Measurements from ENCODE around the gene PRICKLE2. TPM values are rescaled to one million over a fixed set of nuclear protein-coding genes. Genes with fewer than 3 reads are reported as not detected.

Gene PRICKLE2
- total and polyA plus RNA-seq, 10 of the 15 experiments (the other 5 are each of a cell fraction or from before 2014, with no cell fraction given), result 0.11 to 2.6 (median 0.69) TPM

GRCh38 chr3:64220161-64220914 is 4.9 kb downstream of the PRICKLE2 start:
- Histone ChIP-seq H3K79me2 (ENCODE audit: control insufficient read depth, insufficient read depth, low read length) (no peaks in the 10 kb centered on the region), H4K20me1 (ENCODE audit: control insufficient read depth, insufficient read depth) (no peaks in the 10 kb centered on the region), H2AFZ (ENCODE audit: control insufficient read depth, low read depth, low read length) (no peak overlapping the region), H3K27me3 (replicated peaks in 1 of 2; ENCODE audit: control insufficient read depth in 2 of 2, insufficient read depth in 2 of 2, low read length in 1 of 2) (no peaks in the 10 kb centered on the region; a peak in 1 of 4 replicates), H3K9ac (ENCODE audit: control insufficient read depth, insufficient read depth, low read length) (no peak overlapping the region), H3K4me2 (ENCODE audit: control insufficient read depth, insufficient read depth) (no peak overlapping the region), H3K27ac (ENCODE audit: control insufficient read depth, insufficient read depth) (no peak overlapping the region), H3K36me3 (ENCODE audit: control insufficient read depth in 2 of 2, insufficient read depth in 2 of 2, low read length in 1 of 2) (no peaks in the 10 kb centered on the region), H3K9me3 (replicated peaks; ENCODE audit: control insufficient read depth, insufficient read depth, low read length) (no peaks in the 10 kb centered on the region), H3K4me3 (no peak overlapping the region), H3K4me1 (ENCODE audit: control insufficient read depth, insufficient read depth, low read length) (no peaks in the 10 kb centered on the region)
- ChIA-PET SMC1A (ENCODE audit: uncharacterized antibody, unreplicated experiment) (interaction anchor here (0.7 to 3.4 kb wide), 21 partner anchors 13 to 243 kb away, joined by 3 to 15 read pairs (median 4); no protein-coding TSS in a partner anchor), RAD21 (ENCODE audit: unreplicated experiment) (interaction anchor here (1.0 to 2.7 kb wide), 8 partner anchors 32 to 264 kb away, joined by 3 to 7 read pairs (median 3); no protein-coding TSS in a partner anchor), CTCF (interaction anchor here (0.6 to 3.2 kb wide), 11 partner anchors 12 to 265 kb away, joined by 3 to 16 read pairs (median 3); no protein-coding TSS in a partner anchor), POLR2A (interaction anchor here (0.5 to 1.4 kb wide), 3 partner anchors 12 to 27 kb away, joined by 3 to 4 read pairs (median 3); no protein-coding TSS in a partner anchor)
- no TSS peak for BruUV-seq (replicated peaks)
- FAIRE-seq (no peak), DNase-seq (ENCODE audit: low read depth, low spot score) (no peak), ATAC-seq (no peak)
- WGBS (ENCODE audit: insufficient coverage, insufficient replicate concordance, low lambda C conversion rate, missing lambda C conversion rate), result 14% methylated on average over 8 of the region's 8 CpGs
- intact Hi-C loops (cut with micrococcal nuclease; ENCODE audit: unreplicated experiment), result loop anchor here (10.0 kb wide), 1 partner anchor 186 kb away; no protein-coding TSS in a partner anchor
- in situ Hi-C loops (cut with MboI), result no loop called here
- TF ChIP-seq BACH1 (IDR thresholded peaks at IDR 0.05; ENCODE audit: borderline replicate concordance) (no peak), CREB1 (IDR thresholded peaks at IDR 0.05; ENCODE audit: low read depth) (no peak)

- DNase-seq (ENCODE audit: low read depth, low spot score), result no peak
- intact Hi-C loops (cut with micrococcal nuclease; ENCODE audit: unreplicated experiment) (no loop called here), in situ Hi-C loops (cut with MboI) (no loop called here)
- ChIA-PET RAD21 (ENCODE audit: unreplicated experiment) (no interaction called here), POLR2A (no interaction called here), SMC1A (ENCODE audit: uncharacterized antibody, unreplicated experiment) (interaction anchor here (0.8 to 3.4 kb wide), 9 partner anchors 12 to 240 kb away, joined by 3 to 15 read pairs (median 4); no protein-coding TSS in a partner anchor), CTCF (interaction anchor here (3.2 kb wide), 1 partner anchor 56 kb away, joined by 16 read pairs; no protein-coding TSS in a partner anchor)
- Histone ChIP-seq H3K4me1 (ENCODE audit: control insufficient read depth, insufficient read depth, low read length) (no peaks in the 10 kb centered on the region), H3K9me3 (replicated peaks; ENCODE audit: control insufficient read depth, insufficient read depth, low read length) (no peaks in the 10 kb centered on the region), H3K79me2 (ENCODE audit: control insufficient read depth, insufficient read depth, low read length) (no peaks in the 10 kb centered on the region), H3K27ac (ENCODE audit: control insufficient read depth, insufficient read depth) (no peak overlapping the region), H3K4me2 (ENCODE audit: control insufficient read depth, insufficient read depth) (no peak overlapping the region), H3K4me3 (no peak overlapping the region), H3K36me3 (ENCODE audit: control insufficient read depth in 2 of 2, insufficient read depth in 2 of 2, low read length in 1 of 2) (no peaks in the 10 kb centered on the region), H3K9ac (ENCODE audit: control insufficient read depth, insufficient read depth, low read length) (no peak overlapping the region), H2AFZ (ENCODE audit: control insufficient read depth, low read depth, low read length) (no peak overlapping the region), H4K20me1 (ENCODE audit: control insufficient read depth, insufficient read depth) (no peaks in the 10 kb centered on the region), H3K27me3 (replicated peaks in 1 of 2; ENCODE audit: control insufficient read depth in 2 of 2, insufficient read depth in 2 of 2, low read length in 1 of 2) (no peaks in the 10 kb centered on the region; a peak in 1 of 4 replicates)
- ATAC-seq, result no peak
- WGBS (ENCODE audit: insufficient coverage, insufficient replicate concordance, low lambda C conversion rate, missing lambda C conversion rate), result 0% methylated on average over 4 of the region's 4 CpGs
- FAIRE-seq, result no peak
- BruUV-seq (replicated peaks), result no TSS peak
- TF ChIP-seq EGR1 (IDR thresholded peaks at IDR 0.05; ENCODE audit: borderline replicate concordance in 1 of 2, low read depth in 2 of 2, low read length in 2 of 2) (no peak), SREBF2 (IDR thresholded peaks at IDR 0.05; ENCODE audit: low read length) (no peak), BRCA1 (IDR thresholded peaks at IDR 0.05; ENCODE audit: low read depth, low read length) (no peak), CBX5 (IDR thresholded peaks at IDR 0.05; ENCODE audit: low read depth) (no peak), RELB (IDR thresholded peaks at IDR 0.05; ENCODE audit: low read depth) (no peak), ELK1 (IDR thresholded peaks at IDR 0.05; ENCODE audit: low read depth, low read length) (no peak), EP300 (IDR thresholded peaks at IDR 0.05; ENCODE audit: borderline replicate concordance in 1 of 2, control insufficient read depth in 1 of 2, low read depth in 2 of 2, low read length in 2 of 2) (no peak), SUZ12 (IDR thresholded peaks at IDR 0.05; ENCODE audit: unreplicated experiment) (no peak), ZNF384 (IDR thresholded peaks at IDR 0.05; ENCODE audit: borderline replicate concordance, low read depth, low read length) (no peak), ZNF217 (IDR thresholded peaks at IDR 0.05) (no peak), NR2F1 (conservative IDR thresholded peaks at IDR 0.05) (no peak), ZNF24 (IDR thresholded peaks at IDR 0.05) (no peak)
Observed at GRCh38 chr3:64218746-64219145, 6.5 kb downstream of the PRICKLE2 start.

Measured in GM12878 (cell line).